HCT116 (cell line): Measurements from ENCODE around the gene WNT1. TPM values are rescaled to one million over a fixed set of nuclear protein-coding genes. Genes with fewer than 3 reads are reported as not detected.

Experiments used
- ATAC-seq: fragments of 200-7000 bp; cut with Tn5 transposase; 2 replicates; pipeline ENCODE4 v1.9.1; 2020; ENCODE audit warnings: mild to moderate bottlenecking, moderate library complexity
- BruUV-seq: library from RNA; stranded (reverse); fragments of 400-500 nt; replicated peaks from 2 replicates; lab custom pipeline; 2021; lab: Mats Ljungman, UMichigan
- CTCF ChIA-PET: fragments of 300-600 bp; sonication (Branson Sonifier 250); formaldehyde crosslinking; loops from one replicate; lab custom pipeline; 2021; ENCODE audit warnings: antibody characterized with exemption; lab: Charles Lee
- POLR2A ChIA-PET: fragments of 300-600, 350-600 bp; sonication (Branson Sonifier 250); formaldehyde crosslinking; loops from one replicate; lab custom pipeline; 2021; ENCODE audit warnings: antibody characterized with exemption; lab: Charles Lee
- RAD21 ChIA-PET, 2 experiments: fragments of 300-600 bp; sonication (Branson Sonifier 250); formaldehyde crosslinking; loops; one replicate each; lab custom pipeline; 2023; ENCODE audit warnings: low total read pairs in 2 of 2; ENCODE audit not compliant: uncharacterized antibody in 2 of 2, unreplicated experiment in 2 of 2, low non-redundant PET in 1 of 2; lab: Charles Lee
- DNase-seq: peaks from one replicate; pipeline ENCODE4 v3.0.0-alpha.2; 2010; ENCODE audit warnings: low read depth, low spot score
- H2AFZ ChIP-seq: fragments of 200-600 bp; shearing (Covaris generic), sonication (generic); 2 replicates; pipeline ENCODE4 v1.6.1; 2017; ENCODE audit warnings: low read depth, mixed run types, mixed read lengths, antibody characterized with exemption, low read length; ENCODE audit not compliant: poor library complexity, severe bottlenecking
- H3K27ac ChIP-seq: 2 replicates; pipeline ENCODE4 v1.5.1; 2012; ENCODE audit warnings: low read depth, low read length
- H3K27me3 ChIP-seq: fragments of 200-600 bp; sonication (generic); 2 replicates; pipeline ENCODE4 v1.6.1; 2016; ENCODE audit warnings: mixed run types, low read length, mixed read lengths; ENCODE audit not compliant: insufficient read depth
- H3K36me3 ChIP-seq, 2 experiments: fragments of 200-500 bp in 1 of 2; fragments of 200-600 bp in 1 of 2; sonication (Bioruptor generic) in 1 of 2; sonication (generic) in 1 of 2; 2 replicates each; pipeline versions ENCODE4 v1.5.1 to v1.6.1; 2014 to 2016; ENCODE audit warnings: low read length in 2 of 2, inconsistent platforms in 1 of 2, mixed read lengths in 1 of 2, mixed run types in 1 of 2; ENCODE audit not compliant: insufficient read depth in 2 of 2, control insufficient read depth in 1 of 2
- H3K4me1 ChIP-seq, 2 experiments: fragments of 200-600 bp in 1 of 2; sonication (generic) in 1 of 2; 2 replicates each; pipeline versions ENCODE4 v1.5.1 to v1.6.1; 2012 to 2017; ENCODE audit warnings: low read length in 2 of 2, inconsistent platforms in 1 of 2, mild to moderate bottlenecking in 1 of 2, mixed read lengths in 1 of 2, mixed run types in 1 of 2, moderate library complexity in 1 of 2; ENCODE audit not compliant: insufficient read depth in 2 of 2, control insufficient read depth in 1 of 2
- H3K4me2 ChIP-seq: fragments of 200-600 bp; sonication (generic); 2 replicates; pipeline ENCODE4 v1.6.1; 2017; ENCODE audit warnings: mixed run types, low read length, mixed read lengths
- H3K4me3 ChIP-seq, 2 experiments: fragments of 200-600 bp in 1 of 2; sonication (generic) in 1 of 2; replicated peaks in 1 of 2; 2 replicates each; pipeline ENCODE4 v1.5.1; 2011 to 2016; ENCODE audit warnings: low read length in 2 of 2, control low read depth in 1 of 2, low read depth in 1 of 2, mild to moderate bottlenecking in 1 of 2, mixed read lengths in 1 of 2, mixed run types in 1 of 2
- H3K79me2 ChIP-seq: fragments of 200-600 bp; sonication (generic); 2 replicates; pipeline ENCODE4 v1.6.1; 2017; ENCODE audit warnings: mild to moderate bottlenecking, mixed run types, low read length, moderate library complexity, mixed read lengths; ENCODE audit not compliant: insufficient read depth
- H3K9ac ChIP-seq: fragments of 200-600 bp; sonication (generic); 2 replicates; pipeline ENCODE4 v1.6.1; 2016; ENCODE audit warnings: low read length, mixed read lengths
- H3K9me2 ChIP-seq: fragments of 200-600 bp; sonication (generic), shearing (Covaris generic); 2 replicates; pipeline ENCODE4 v1.6.1; 2017; ENCODE audit warnings: mixed run types, mild to moderate bottlenecking, moderate library complexity; ENCODE audit not compliant: insufficient read depth
- H3K9me3 ChIP-seq, 2 experiments: fragments of 200-500 bp in 1 of 2; fragments of 200-600 bp in 1 of 2; sonication (Bioruptor generic) in 1 of 2; sonication (generic) in 1 of 2; 2 replicates each; pipeline ENCODE4 v1.6.1; 2014 to 2017; ENCODE audit warnings: low read length in 2 of 2, mixed read lengths in 2 of 2, inconsistent platforms in 1 of 2, low read depth in 1 of 2, mild to moderate bottlenecking in 1 of 2, mixed run types in 1 of 2, moderate library complexity in 1 of 2; ENCODE audit not compliant: control insufficient read depth in 1 of 2, insufficient read depth in 1 of 2
- H4K20me1 ChIP-seq: fragments of 200-600 bp; sonication (generic), shearing (Covaris generic); 2 replicates; pipeline ENCODE4 v1.6.1; 2017; ENCODE audit warnings: mixed run types, mild to moderate bottlenecking, moderate library complexity; ENCODE audit not compliant: insufficient read depth
- ATF3 ChIP-seq: IDR thresholded peaks from 2 replicates; pipeline ENCODE4 v1.6.1; 2012
- CEBPB ChIP-seq: IDR thresholded peaks from 2 replicates; pipeline ENCODE4 v1.6.1; 2012; ENCODE audit warnings: low read depth
- CTCF ChIP-seq, 3 experiments: fragments of 200-600 bp in 1 of 3; sonication (generic) in 1 of 3; IDR thresholded peaks in 2 of 3; conservative IDR thresholded peaks in 1 of 3; 2 replicates each; pipeline ENCODE4 v1.5.1; 2012 to 2017; ENCODE audit warnings: low read depth in 2 of 3, low read length in 2 of 3, antibody characterized with exemption in 1 of 3, borderline replicate concordance in 1 of 3, control low read depth in 1 of 3, mild to moderate bottlenecking in 1 of 3, mixed read lengths in 1 of 3, mixed run types in 1 of 3, moderate library complexity in 1 of 3; ENCODE audit not compliant: insufficient read depth in 1 of 3
- EGR1 ChIP-seq: IDR thresholded peaks from 2 replicates; pipeline ENCODE4 v1.6.1; 2012; ENCODE audit warnings: low read depth
- ELF1 ChIP-seq: IDR thresholded peaks from 2 replicates; pipeline ENCODE4 v1.6.1; 2012; ENCODE audit warnings: low read depth, borderline replicate concordance
- EZH2 ChIP-seq: fragments of 200-600 bp; sonication (generic); IDR thresholded peaks from 2 replicates; pipeline ENCODE4 v1.6.1; 2017; ENCODE audit warnings: antibody characterized with exemption, mixed run types
- EZH2phosphoT487 ChIP-seq: fragments of 200-600 bp; IDR thresholded peaks from 2 replicates; pipeline ENCODE4 v1.6.1; 2018; ENCODE audit warnings: antibody characterized with exemption, borderline replicate concordance
- FOSL1 ChIP-seq: IDR thresholded peaks from 2 replicates; pipeline ENCODE4 v1.6.1; 2012; ENCODE audit warnings: low read depth
- JUND ChIP-seq: IDR thresholded peaks from 2 replicates; pipeline ENCODE4 v1.6.1; 2012
- POLR2A ChIP-seq: IDR thresholded peaks from 2 replicates; pipeline ENCODE4 v1.7.0; 2011; ENCODE audit warnings: borderline replicate concordance; ENCODE audit not compliant: insufficient read depth, insufficient read length; ENCODE audit errors: extremely low read depth
- POLR2AphosphoS5 ChIP-seq: IDR thresholded peaks from 2 replicates; pipeline ENCODE4 v1.6.1; 2011; ENCODE audit warnings: mild to moderate bottlenecking, low read depth, low read length, moderate library complexity
- RAD21 ChIP-seq: IDR thresholded peaks from 2 replicates; pipeline ENCODE4 v1.6.1; 2012; ENCODE audit warnings: low read depth, mild to moderate bottlenecking
- REST ChIP-seq: IDR thresholded peaks from 2 replicates; pipeline ENCODE4 v1.6.1; 2012; ENCODE audit warnings: low read depth
- SIN3A ChIP-seq: IDR thresholded peaks from 2 replicates; pipeline ENCODE4 v1.6.1; 2012; ENCODE audit warnings: low read depth
- SP1 ChIP-seq: IDR thresholded peaks from 2 replicates; pipeline ENCODE4 v1.6.1; 2012; ENCODE audit warnings: low read depth
- SRF ChIP-seq: IDR thresholded peaks from 2 replicates; pipeline ENCODE4 v1.6.1; 2012; ENCODE audit warnings: low read depth
- TCF7L2 ChIP-seq: IDR thresholded peaks from 2 replicates; pipeline ENCODE4 v1.7.0; 2011; ENCODE audit warnings: borderline replicate concordance, inconsistent platforms; ENCODE audit not compliant: insufficient read depth, insufficient read length; ENCODE audit errors: extremely low read depth
- YY1 ChIP-seq: IDR thresholded peaks from 2 replicates; pipeline ENCODE4 v1.6.1; 2011; ENCODE audit warnings: low read length, low read depth, moderate library complexity, mild to moderate bottlenecking; ENCODE audit not compliant: insufficient replicate concordance; ENCODE audit errors: extremely low read depth
- ZBTB33 ChIP-seq: IDR thresholded peaks from 2 replicates; pipeline ENCODE4 v1.6.1; 2011; ENCODE audit warnings: mild to moderate bottlenecking, low read length, moderate library complexity; ENCODE audit not compliant: insufficient replicate concordance; ENCODE audit errors: extremely low read depth
- intact Hi-C: fragments of 100-400 bp; cut with micrococcal nuclease; formaldehyde crosslinking; loops from 2 replicates; pipeline ENCODE4 v1.10.0; 2022
- total RNA-seq: library from RNA; stranded (reverse); gene quantifications from one replicate; pipeline ENCODE4 v1.2.1, GENCODE V29; 2021; ENCODE audit not compliant: unreplicated experiment

Gene WNT1
- total RNA-seq, 1 experiment from 2014 or later, result not detected

GRCh38 chr12:48933664-48934311 is 44.3 kb upstream of the WNT1 start:
- H2AFZ ChIP-seq, result no peak overlapping the region
- no peak overlapping the region for H3K4me2 ChIP-seq
- no peaks in the 10 kb centered on the region for H3K9me3 ChIP-seq
- RAD21 ChIA-PET, result no interaction called here
- no peak overlapping the region for H3K9ac ChIP-seq
- ATAC-seq (no peak), DNase-seq (no peak)
- BruUV-seq, result no TSS peak
- no peak for TF ChIP-seq SP1
- no peak for TF ChIP-seq ZBTB33
- TF ChIP-seq EGR1, result no peak
- no peak for TF ChIP-seq POLR2AphosphoS5
- TF ChIP-seq CEBPB, result no peak
- no peak for TF ChIP-seq JUND
- TF ChIP-seq SRF, result no peak
- no peak for TF ChIP-seq CTCF (IDR thresholded peaks at IDR 0.05 in 2 of 3, conservative IDR thresholded peaks at IDR 0.05 in 1 of 3; ENCODE audit: borderline replicate concordance in 1 of 3, insufficient read depth in 1 of 3, low read depth in 2 of 3, low read length in 2 of 3)
- no peak for TF ChIP-seq FOSL1
- no peak for TF ChIP-seq ATF3
- no peak for TF ChIP-seq TCF7L2
- TF ChIP-seq RAD21, result no peak
- TF ChIP-seq ELF1, result no peak
- no peak for TF ChIP-seq YY1
- TF ChIP-seq SIN3A, result no peak
- no peak for TF ChIP-seq EZH2
- TF ChIP-seq EZH2phosphoT487, result no peak
- no peak for TF ChIP-seq POLR2A
- no peak for TF ChIP-seq REST
- intact Hi-C loops, result no loop called here
- CTCF ChIA-PET, result no interaction called here
- no peaks in the 10 kb centered on the region for H3K9me2 ChIP-seq
- H3K27ac ChIP-seq, result no peak overlapping the region
- no peaks in the 10 kb centered on the region for H3K4me1 ChIP-seq
- no peaks in the 10 kb centered on the region for H3K27me3 ChIP-seq
- peaks cover 29 to 44% of the 10 kb centered on the region in 2 experiments for H3K36me3 ChIP-seq
- POLR2A ChIA-PET, result no interaction called here
- no peak overlapping the region for H3K4me3 ChIP-seq
- no peaks in the 10 kb centered on the region for H3K79me2 ChIP-seq
- peaks cover 8% of the 10 kb centered on the region; the same call in 1 of the 2 replicates for H4K20me1 ChIP-seq
